GM23338 (cell line): ENCODE results near the gene RIBC2. TPM values are rescaled to one million over a fixed set of nuclear protein-coding genes. Genes with fewer than 3 reads are reported as not detected.

Source experiments
- ATAC-seq: fragments of 200-7000 bp; cut with Tn5 transposase; 3 replicates; pipeline ENCODE4 v1.9.1; 2020
- DNase-seq: peaks from one replicate; pipeline ENCODE4 v3.0.0-alpha.2; 2015; ENCODE audit warnings: low spot score
- H2AFZ ChIP-seq: fragments of 200-600 bp; sonication (generic); 2 replicates; pipeline ENCODE4 v1.8.0; 2016; ENCODE audit warnings: antibody characterized with exemption, mild to moderate bottlenecking, moderate library complexity
- H3F3A ChIP-seq: fragments of 200-600 bp; sonication (generic); replicated peaks from 2 replicates; pipeline ENCODE4 v1.8.0; 2017; ENCODE audit warnings: antibody characterized with exemption, mixed run types, low read depth
- H3K27ac ChIP-seq: fragments of 200-600 bp; sonication (generic); 2 replicates; pipeline ENCODE4 v1.6.1; 2016; ENCODE audit warnings: low read depth
- H3K27me3 ChIP-seq: fragments of 200-600 bp; sonication (generic); 2 replicates; pipeline ENCODE4 v1.8.0; 2016; ENCODE audit warnings: mild to moderate bottlenecking, mixed run types, moderate library complexity; ENCODE audit not compliant: insufficient read depth
- H3K36me3 ChIP-seq: fragments of 200-600 bp; sonication (generic); 2 replicates; pipeline ENCODE4 v1.8.0; 2016; ENCODE audit warnings: mild to moderate bottlenecking; ENCODE audit not compliant: insufficient read depth
- H3K4me1 ChIP-seq: fragments of 200-600 bp; sonication (generic); 2 replicates; pipeline ENCODE4 v1.8.0; 2016; ENCODE audit warnings: mild to moderate bottlenecking, moderate library complexity; ENCODE audit not compliant: insufficient read depth
- H3K4me2 ChIP-seq: fragments of 200-600 bp; sonication (generic); 2 replicates; pipeline ENCODE4 v1.7.1; 2017; ENCODE audit warnings: mixed run types
- H3K4me3 ChIP-seq: fragments of 200-600 bp; sonication (generic); 2 replicates; pipeline ENCODE4 v1.6.1; 2016; ENCODE audit warnings: mixed run types
- H3K79me2 ChIP-seq: fragments of 200-600 bp; sonication (generic); replicated peaks from 2 replicates; pipeline ENCODE4 v1.8.0; 2017; ENCODE audit warnings: mild to moderate bottlenecking; ENCODE audit not compliant: insufficient read depth
- H3K9me2 ChIP-seq: fragments of 200-600 bp; sonication (generic); 2 replicates; pipeline ENCODE4 v1.8.0; 2017; ENCODE audit not compliant: insufficient read depth
- H4K20me1 ChIP-seq: fragments of 200-600 bp; sonication (generic); replicated peaks from 2 replicates; pipeline ENCODE4 v1.8.0; 2017; ENCODE audit warnings: mild to moderate bottlenecking; ENCODE audit not compliant: insufficient read depth
- H3K27ac Mint-ChIP-seq: 2 replicates; pipeline ENCODE4 v1.8.0; 2020; ENCODE audit warnings: inconsistent platforms, mild to moderate bottlenecking, moderate library complexity, mixed read lengths
- H3K27me3 Mint-ChIP-seq: 3 replicates; pipeline ENCODE4 v1.8.0; 2022; ENCODE audit warnings: low read depth, mild to moderate bottlenecking, moderate library complexity, mixed read lengths, inconsistent platforms; ENCODE audit not compliant: insufficient read depth, poor library complexity
- H3K36me3 Mint-ChIP-seq: 3 replicates; pipeline ENCODE4 v1.8.0; 2021; ENCODE audit warnings: low read depth, mild to moderate bottlenecking, inconsistent platforms, moderate library complexity, mixed read lengths
- H3K4me1 Mint-ChIP-seq: 3 replicates; pipeline ENCODE4 v1.8.0; 2020; ENCODE audit warnings: mild to moderate bottlenecking, inconsistent platforms, mixed read lengths
- H3K4me3 Mint-ChIP-seq: 3 replicates; pipeline ENCODE4 v1.8.0; 2021; ENCODE audit warnings: moderate library complexity, mild to moderate bottlenecking, inconsistent platforms, mixed read lengths
- H3K9me3 Mint-ChIP-seq: 3 replicates; pipeline ENCODE4 v1.8.0; 2020; ENCODE audit warnings: moderate library complexity, mild to moderate bottlenecking, inconsistent platforms, mixed read lengths
- CREB1 ChIP-seq: fragments of 250-450 bp; sonication (Bioruptor Pico); IDR thresholded peaks from 2 replicates; pipeline ENCODE4 v1.5.0; 2020; ENCODE audit warnings: low read depth, mild to moderate bottlenecking, moderate library complexity
- CTCF ChIP-seq, 2 experiments: fragments of 200-600 bp in 1 of 2; sonication (generic) in 1 of 2; conservative IDR thresholded peaks; 2 replicates each; pipeline versions ENCODE4 v1.5.1 to v1.6.1; 2016 to 2017; ENCODE audit warnings: antibody characterized with exemption in 2 of 2, low read depth in 2 of 2, mild to moderate bottlenecking in 2 of 2, moderate library complexity in 1 of 2
- EZH2 ChIP-seq: fragments of 200-600 bp; sonication (generic); IDR thresholded peaks from one replicate; pipeline ENCODE4 v1.8.0; 2017; ENCODE audit warnings: antibody characterized with exemption, mild to moderate bottlenecking, low read depth; ENCODE audit not compliant: unreplicated experiment
- EZH2phosphoT487 ChIP-seq: fragments of 200-600 bp; sonication (generic); IDR thresholded peaks from one replicate; pipeline ENCODE4 v1.8.1; 2018; ENCODE audit warnings: antibody characterized with exemption; ENCODE audit not compliant: unreplicated experiment
- JUNB ChIP-seq: IDR thresholded peaks from one replicate; pipeline ENCODE4 v1.6.1; 2016; ENCODE audit warnings: antibody characterized with exemption; ENCODE audit not compliant: unreplicated experiment
- NANOG ChIP-seq: IDR thresholded peaks from 2 replicates; pipeline ENCODE4 v1.6.1; 2016; ENCODE audit warnings: antibody characterized with exemption, borderline replicate concordance
- POLR2AphosphoS5 ChIP-seq: IDR thresholded peaks from 2 replicates; pipeline ENCODE4 v1.6.1; 2016; ENCODE audit warnings: antibody characterized with exemption, low read depth
- ZNF331 ChIP-seq: fragments of 250-450 bp; sonication (Bioruptor Pico); IDR thresholded peaks from 2 replicates; pipeline ENCODE4 v1.5.0; 2020; ENCODE audit warnings: low read depth, mild to moderate bottlenecking, moderate library complexity
- ZNF462 ChIP-seq: fragments of 250-450 bp; sonication (Bioruptor Pico); IDR thresholded peaks from 2 replicates; pipeline ENCODE4 v1.5.0; 2020; ENCODE audit warnings: mild to moderate bottlenecking, moderate library complexity
- polyA plus RNA-seq: library from polyadenylated mRNA; unstranded; fragments of >200 nt; fragmentation: Nextera tagmentation; extraction: Ambion mirVana; gene quantifications from 2 replicates; pipeline ENCODE4 v1.2.1, GENCODE V29; 2016
- total RNA-seq: library from RNA; depleted of rRNA; stranded (reverse); fragments of >200 nt; shearing (Covaris generic); gene quantifications from 2 replicates; pipeline ENCODE4 v1.2.3, GENCODE V29; 2014

Gene RIBC2
- total and polyA plus RNA-seq, 2 experiments from 2014 or later, result 2.2 to 2.8 TPM

GRCh38 chr22:45407793-45408192 is 5.7 kb upstream of the RIBC2 start:
- Mint-ChIP-seq H3K9me3 (peaks cover 4% of the 10 kb centered on the region; the same call in 2 of the 3 replicates), H3K36me3 (peaks cover 3% of the 10 kb centered on the region; the same call in 1 of the 3 replicates), H3K27ac (no peak overlapping the region), H3K4me1 (no peaks in the 10 kb centered on the region), H3K27me3 (peaks cover 14% of the 10 kb centered on the region), H3K4me3 (no peak overlapping the region)
- Histone ChIP-seq H3K4me3 (no peak overlapping the region), H2AFZ (no peak overlapping the region), H4K20me1 (no peaks in the 10 kb centered on the region), H3K9me2 (no peaks in the 10 kb centered on the region), H3K79me2 (no peaks in the 10 kb centered on the region), H3K27me3 (peaks cover 8% of the 10 kb centered on the region), H3K4me2 (no peak overlapping the region), H3F3A (no peaks in the 10 kb centered on the region), H3K27ac (no peak overlapping the region), H3K4me1 (no peaks in the 10 kb centered on the region), H3K36me3 (no peaks in the 10 kb centered on the region)
- no peak for ATAC-seq
- no peak for DNase-seq
- no peak for TF ChIP-seq EZH2
- no peak for TF ChIP-seq CTCF (conservative IDR thresholded peaks at IDR 0.05; ENCODE audit: low read depth in 2 of 2)

GRCh38 chr22:45413013-45413367 is 503 bp upstream of the RIBC2 start:
- TF ChIP-seq CREB1 (CRISPR knock-in tag) (no peak), ZNF331 (CRISPR knock-in tag) (no peak), NANOG (no peak), POLR2AphosphoS5 (no peak), ZNF462 (CRISPR knock-in tag) (no peak), JUNB (no peak), EZH2phosphoT487 (no peak), EZH2 (no peak)
- Histone ChIP-seq H3K4me2 (no peak overlapping the region; the same call in 1 of the 2 replicates), H3F3A (no peaks in the 10 kb centered on the region), H3K27ac (no peak overlapping the region), H3K79me2 (no peaks in the 10 kb centered on the region), H3K4me3 (no peak overlapping the region), H3K27me3 (peaks cover 29% of the 10 kb centered on the region), H2AFZ (peak overlapping the region; percentile 99), H4K20me1 (no peaks in the 10 kb centered on the region), H3K4me1 (no peaks in the 10 kb centered on the region), H3K9me2 (no peaks in the 10 kb centered on the region), H3K36me3 (no peaks in the 10 kb centered on the region)
- peaks cover 29% of the 10 kb centered on the region for H3K27me3 Mint-ChIP-seq
- H3K9me3 Mint-ChIP-seq, result peaks cover 12% of the 10 kb centered on the region; the same call in 2 of the 3 replicates
- peaks cover 4% of the 10 kb centered on the region; the same call in 2 of the 3 replicates for H3K4me1 Mint-ChIP-seq
- ATAC-seq, result no peak
- no peak for DNase-seq
- no peak overlapping the region; the same call in 2 of the 3 replicates for H3K4me3 Mint-ChIP-seq
- no peak overlapping the region for H3K27ac Mint-ChIP-seq
- peaks cover 3% of the 10 kb centered on the region; the same call in 1 of the 3 replicates for H3K36me3 Mint-ChIP-seq
